ENCODE results near the gene ZFHX2. TPM values are rescaled to one million over a fixed set of nuclear protein-coding genes. Genes with fewer than 3 reads are reported as not detected.
"Not testable (repeated sequence)": the region's sequence is repeated elsewhere in the genome, so short reads cannot be mapped to it uniquely, and the experiment has no call there.

Gene ZFHX2
- total RNA-seq, 5 donors from 2014 or later (not counting 1 experiment from before 2014, with no cell fraction given), result 0.15 to 1.3 (median 0.44) TPM

DNA sequence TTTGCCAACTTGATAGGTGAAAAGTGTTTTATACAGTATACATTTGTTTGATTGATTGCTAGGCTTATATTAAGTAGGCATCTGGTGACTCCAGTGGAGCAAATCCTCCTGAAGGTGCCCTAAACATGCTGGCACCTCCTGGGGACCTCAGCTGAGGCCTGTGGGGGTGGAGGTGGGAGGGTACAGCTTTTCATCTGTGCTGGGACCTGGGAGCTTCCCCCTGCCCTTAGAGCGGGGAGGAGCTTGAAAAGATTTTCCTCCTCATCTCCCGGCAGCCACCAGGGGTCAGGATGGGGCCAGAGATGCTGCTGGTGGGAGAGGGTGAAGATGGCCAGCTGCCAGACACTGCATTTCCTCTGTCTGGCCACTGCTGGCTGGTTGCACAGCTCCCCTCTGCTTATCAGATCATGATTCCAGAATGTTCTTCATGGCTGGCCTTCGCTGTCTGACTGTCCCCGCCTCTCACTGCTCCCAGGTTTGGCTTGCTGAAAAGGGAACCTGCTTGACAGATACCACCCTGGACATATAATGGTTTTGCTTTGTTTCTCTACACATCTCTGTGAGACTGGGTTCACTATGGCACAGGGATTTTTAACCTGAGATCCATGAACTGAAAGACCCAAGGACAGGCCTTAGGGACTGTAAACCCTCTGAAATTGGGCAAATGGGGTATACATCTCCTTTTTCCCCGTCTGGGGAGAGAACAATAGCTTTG lies 37.5 kb upstream of the ZFHX2 start:
- CTCF ChIA-PET, result interaction anchor here (0.6 to 1.9 kb wide), 15 partner anchors 10 to 656 kb away, joined by 3 to 16 read pairs (median 4); partner anchors contain the start of gene DHRS4 (in 1 of the 2)
- WGBS (ENCODE audit: insufficient coverage), result 0% methylated on average over 2 of the region's 5 CpGs
- peaks cover 18 to 29% of the 10 kb centered on the region in 2 donors for H3K27me3 Mint-ChIP-seq

DNA sequence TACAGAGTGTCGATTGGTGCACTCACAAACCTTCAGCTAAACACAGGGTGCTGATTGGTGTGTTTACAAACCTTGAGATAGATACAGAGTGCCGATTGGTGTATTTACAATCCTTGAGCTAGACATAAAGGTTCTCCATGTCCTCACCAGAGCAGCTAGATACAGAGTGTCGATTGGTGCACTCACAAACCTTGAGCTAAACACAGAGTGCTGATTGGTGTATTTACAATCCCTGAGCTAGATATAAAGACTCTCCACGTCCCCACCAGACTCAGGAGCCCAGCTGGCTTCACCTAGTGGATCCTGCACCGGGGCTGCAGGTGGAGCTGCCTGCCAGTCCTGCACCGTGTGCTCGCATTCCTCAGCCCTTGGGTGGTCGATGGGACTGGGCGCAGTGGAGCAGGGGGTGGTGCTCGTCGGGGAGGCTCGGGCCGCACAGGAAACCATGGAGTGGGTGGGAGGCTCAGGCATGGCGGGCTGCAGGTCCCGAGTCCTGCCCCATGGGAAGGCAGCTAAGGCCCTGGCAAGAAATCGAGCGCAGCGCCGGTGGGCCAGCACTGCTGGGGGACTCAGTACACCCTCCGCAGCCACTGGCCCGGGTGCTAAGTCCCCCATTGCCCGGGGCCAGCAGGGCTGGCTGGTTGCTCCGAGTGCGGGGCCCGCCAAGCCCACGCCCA lies 33.1 kb upstream of the ZFHX2 start:
- H3K4me1 ChIP-seq (ENCODE audit: control insufficient read depth in 1 of 2, extremely low read depth in 1 of 2, insufficient read depth in 2 of 2, low read length in 2 of 2); H3K9me3 Mint-ChIP-seq; H3K4me3 ChIP-seq (ENCODE audit: control insufficient read depth in 1 of 2, extremely low read depth in 1 of 2, low read length in 1 of 2); H3K9me3 ChIP-seq; H3K4me3 Mint-ChIP-seq; ATAC-seq (replicated peaks in 1 of 4); H3K36me3 Mint-ChIP-seq; H3K27ac Mint-ChIP-seq; POLR2A ChIA-PET; DNase-seq; H3K27ac ChIP-seq (ENCODE audit: low read length); H3K36me3 ChIP-seq (ENCODE audit: control insufficient read depth in 2 of 2, extremely low read depth in 1 of 2, insufficient read depth in 1 of 2, low read length in 1 of 2): not testable (repeated sequence)
- CTCF ChIA-PET, result interaction anchor here in 1 of 2 donors (0.6 kb wide), 1 partner anchor 1517 kb away, joined by 3 read pairs; no protein-coding TSS in a partner anchor
- Mint-ChIP-seq H3K4me1 (peaks cover 6 to 10% (median 10%) of the 10 kb centered on the region in 3 donors), H3K27me3 (peaks cover 36 to 47% of the 10 kb centered on the region in 2 donors)
- H3K27me3 ChIP-seq (replicated peaks in 1 of 2; ENCODE audit: control insufficient read depth in 2 of 2, extremely low read depth in 1 of 2, insufficient read depth in 2 of 2, low read length in 1 of 2), result peaks cover 4 to 20% of the 10 kb centered on the region in 2 experiments
- WGBS (ENCODE audit: insufficient coverage), result 88% methylated on average over 18 of the region's 26 CpGs

More for the DNA sequence above, 37.5 kb upstream of the ZFHX2 start:
- H3K36me3 Mint-ChIP-seq, result no peaks in the 10 kb centered on the region
- H3K9me3 ChIP-seq, result no peaks in the 10 kb centered on the region
- no peaks in the 10 kb centered on the region for H3K36me3 ChIP-seq (ENCODE audit: control insufficient read depth in 2 of 2, extremely low read depth in 1 of 2, insufficient read depth in 1 of 2, low read length in 1 of 2)
- DNase-seq, result peak; percentile 58 to 89 (median 75)
- H3K4me1 ChIP-seq (ENCODE audit: control insufficient read depth in 1 of 2, extremely low read depth in 1 of 2, insufficient read depth in 2 of 2, low read length in 2 of 2), result peaks cover 0 to 9% of the 10 kb centered on the region in 2 experiments
- no peaks in the 10 kb centered on the region for H3K9me3 Mint-ChIP-seq
- peaks cover 6 to 10% (median 10%) of the 10 kb centered on the region in 3 donors for H3K4me1 Mint-ChIP-seq
- no peak overlapping the region for H3K4me3 ChIP-seq (ENCODE audit: control insufficient read depth in 1 of 2, extremely low read depth in 1 of 2, low read length in 1 of 2)
- no peak overlapping the region for H3K27ac ChIP-seq (ENCODE audit: low read length)
- POLR2A ChIA-PET, result no interaction called here
- peak overlapping the region in 1 of 2 donors; percentile 8 for H3K27ac Mint-ChIP-seq
- H3K4me3 Mint-ChIP-seq, result no peak overlapping the region
- H3K27me3 ChIP-seq (replicated peaks in 1 of 2; ENCODE audit: control insufficient read depth in 2 of 2, extremely low read depth in 1 of 2, insufficient read depth in 2 of 2, low read length in 1 of 2), result peaks cover 0 to 9% of the 10 kb centered on the region in 2 experiments
- ATAC-seq (replicated peaks in 1 of 4), result peak; percentile 96 to 99 (median 99)

DNA sequence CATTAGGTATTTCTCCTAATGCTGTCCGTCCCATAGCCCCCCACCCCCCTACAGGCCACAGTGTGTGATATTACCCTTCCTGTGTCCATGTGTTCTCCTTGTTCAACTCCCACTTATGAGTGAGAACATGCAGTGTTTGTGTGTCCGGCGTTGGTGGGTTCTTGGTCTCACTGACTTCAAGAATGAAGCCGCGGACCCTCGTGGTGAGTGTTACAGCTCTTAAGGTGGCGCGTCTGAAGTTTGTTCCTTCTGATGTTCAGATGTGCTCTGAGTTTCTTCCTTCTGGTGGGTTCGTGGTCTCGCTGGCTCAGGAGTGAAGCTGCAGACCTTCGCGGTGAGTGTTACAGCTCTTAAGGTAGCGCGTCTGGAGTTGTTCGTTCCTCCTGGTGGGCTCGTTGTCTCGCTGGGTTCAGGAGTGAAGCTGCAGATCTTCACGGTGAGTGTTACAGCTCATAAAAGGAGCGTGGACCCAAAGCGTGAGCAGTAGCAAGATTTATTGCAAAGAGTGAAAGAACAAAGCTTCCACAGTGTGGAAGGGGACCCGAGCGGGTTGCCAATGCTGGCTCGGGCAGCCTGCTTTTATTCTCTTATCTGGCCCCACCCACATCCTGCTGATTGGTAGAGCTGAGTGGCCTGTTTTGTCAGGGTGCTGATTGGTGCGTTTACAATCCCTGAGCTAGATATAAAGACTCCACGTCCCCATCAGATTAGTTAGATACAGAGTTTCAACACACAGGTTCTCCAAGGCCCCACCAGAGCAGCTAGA lies 32.4 kb upstream of the ZFHX2 start:
- CTCF ChIA-PET; H3K27ac Mint-ChIP-seq; H3K36me3 Mint-ChIP-seq; H3K27ac ChIP-seq (ENCODE audit: low read length); H3K4me3 Mint-ChIP-seq; DNase-seq; H3K9me3 ChIP-seq; H3K4me1 ChIP-seq (ENCODE audit: control insufficient read depth in 1 of 2, extremely low read depth in 1 of 2, insufficient read depth in 2 of 2, low read length in 2 of 2); POLR2A ChIA-PET; ATAC-seq (replicated peaks in 1 of 4); H3K4me3 ChIP-seq (ENCODE audit: control insufficient read depth in 1 of 2, extremely low read depth in 1 of 2, low read length in 1 of 2); H3K4me1 Mint-ChIP-seq; H3K9me3 Mint-ChIP-seq; H3K36me3 ChIP-seq (ENCODE audit: control insufficient read depth in 2 of 2, extremely low read depth in 1 of 2, insufficient read depth in 1 of 2, low read length in 1 of 2): not testable (repeated sequence)
- H3K27me3 Mint-ChIP-seq, result peaks cover 41 to 51% of the 10 kb centered on the region in 2 donors
- H3K27me3 ChIP-seq (replicated peaks in 1 of 2; ENCODE audit: control insufficient read depth in 2 of 2, extremely low read depth in 1 of 2, insufficient read depth in 2 of 2, low read length in 1 of 2), result peaks cover 6 to 26% of the 10 kb centered on the region in 2 experiments
- WGBS (ENCODE audit: insufficient coverage), result 66% methylated on average over 8 of the region's 25 CpGs

DNA sequence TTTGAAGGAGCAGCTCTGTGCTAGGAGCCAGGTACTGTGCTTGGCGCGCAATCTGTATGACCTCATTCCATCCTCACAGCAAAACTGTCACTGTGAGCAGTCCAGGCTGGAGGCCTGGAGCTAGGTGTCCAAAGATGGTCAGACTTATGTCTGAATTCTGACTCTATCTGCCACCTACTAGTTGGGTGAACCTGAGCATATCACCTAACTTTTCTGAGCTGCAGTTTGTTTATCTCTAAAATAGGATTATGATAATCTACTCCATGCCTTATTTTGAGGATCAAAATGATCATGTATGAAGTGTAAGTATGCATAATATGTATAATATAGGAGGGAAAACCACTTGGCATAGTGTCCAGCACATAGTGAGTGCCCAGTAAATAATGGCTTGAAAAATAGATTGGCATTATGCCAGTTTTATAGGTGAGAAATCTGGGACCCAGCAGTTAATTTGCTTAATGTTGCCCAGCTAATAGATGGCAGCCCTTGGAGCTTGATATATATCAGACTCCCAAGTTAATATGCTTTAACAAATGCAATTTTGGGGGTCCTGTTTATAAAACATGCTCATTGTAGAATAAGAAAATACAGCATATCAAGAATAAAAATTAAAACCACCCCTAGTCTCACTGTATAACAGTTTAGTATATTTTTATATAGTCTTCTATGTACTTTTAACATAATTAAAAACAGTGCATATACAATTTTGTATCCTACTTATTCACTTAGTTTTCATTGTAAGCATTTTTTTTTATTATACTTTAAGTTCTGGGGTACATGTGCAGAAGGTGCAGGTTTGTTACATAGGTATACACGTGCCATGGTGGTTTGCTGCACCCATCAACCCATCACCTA lies 31.6 kb upstream of the ZFHX2 start:
- Histone ChIP-seq H3K9me3 (no peaks in the 10 kb centered on the region), H3K27me3 (replicated peaks in 1 of 2; ENCODE audit: control insufficient read depth in 2 of 2, extremely low read depth in 1 of 2, insufficient read depth in 2 of 2, low read length in 1 of 2) (peaks cover 6 to 32% of the 10 kb centered on the region in 2 experiments), H3K36me3 (ENCODE audit: control insufficient read depth in 2 of 2, extremely low read depth in 1 of 2, insufficient read depth in 1 of 2, low read length in 1 of 2) (no peaks in the 10 kb centered on the region), H3K4me3 (ENCODE audit: control insufficient read depth in 1 of 2, extremely low read depth in 1 of 2, low read length in 1 of 2) (no peak overlapping the region), H3K4me1 (ENCODE audit: control insufficient read depth in 1 of 2, extremely low read depth in 1 of 2, insufficient read depth in 2 of 2, low read length in 2 of 2) (peaks cover 0 to 4% of the 10 kb centered on the region in 2 experiments), H3K27ac (ENCODE audit: low read length) (no peak overlapping the region)
- H3K27ac Mint-ChIP-seq, result no peak overlapping the region
- DNase-seq (no peak), ATAC-seq (replicated peaks in 1 of 4) (no peak)
- peaks cover 3 to 10% (median 10%) of the 10 kb centered on the region in 3 donors for H3K4me1 Mint-ChIP-seq
- no peaks in the 10 kb centered on the region for H3K36me3 Mint-ChIP-seq
- CTCF ChIA-PET, result no interaction called here
- H3K9me3 Mint-ChIP-seq, result no peaks in the 10 kb centered on the region
- POLR2A ChIA-PET, result no interaction called here
- peaks cover 44 to 53% of the 10 kb centered on the region in 2 donors for H3K27me3 Mint-ChIP-seq
- no CpG with 5 or more reads among the region's 3 CpGs for WGBS (ENCODE audit: insufficient coverage)
- H3K4me3 Mint-ChIP-seq, result no peak overlapping the region

DNA sequence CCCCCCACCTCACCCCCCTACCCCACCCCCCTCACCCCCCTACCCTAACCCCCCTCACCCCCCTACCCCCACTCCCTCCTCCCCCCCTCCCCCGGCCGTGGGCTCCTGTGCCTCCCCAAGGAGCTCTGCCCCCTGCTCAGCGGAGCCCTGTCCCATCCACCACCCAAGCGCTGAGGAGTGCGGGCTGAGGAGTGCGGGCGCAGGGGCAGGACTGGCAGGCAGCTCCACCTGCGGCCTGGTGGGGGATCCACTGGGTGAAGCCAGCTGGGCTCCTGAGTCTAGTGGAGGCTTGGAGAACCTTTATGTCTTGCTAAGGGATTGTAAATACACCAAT lies 29.4 kb upstream of the ZFHX2 start:
- Mint-ChIP-seq H3K4me1 (peaks cover 15 to 20% (median 19%) of the 10 kb centered on the region in 3 donors), H3K36me3 (no peaks in the 10 kb centered on the region), H3K27me3 (peaks cover 53 to 54% of the 10 kb centered on the region in 2 donors), H3K9me3 (no peaks in the 10 kb centered on the region), H3K27ac (no peak overlapping the region), H3K4me3 (no peak overlapping the region)
- no peak for DNase-seq
- Histone ChIP-seq H3K27ac (ENCODE audit: low read length) (no peak overlapping the region), H3K4me1 (ENCODE audit: control insufficient read depth in 1 of 2, extremely low read depth in 1 of 2, insufficient read depth in 2 of 2, low read length in 2 of 2) (peaks cover 0 to 23% of the 10 kb centered on the region in 2 experiments), H3K4me3 (ENCODE audit: control insufficient read depth in 1 of 2, extremely low read depth in 1 of 2, low read length in 1 of 2) (no peak overlapping the region), H3K27me3 (replicated peaks in 1 of 2; ENCODE audit: control insufficient read depth in 2 of 2, extremely low read depth in 1 of 2, insufficient read depth in 2 of 2, low read length in 1 of 2) (peaks cover 10 to 45% of the 10 kb centered on the region in 2 experiments), H3K36me3 (ENCODE audit: control insufficient read depth in 2 of 2, extremely low read depth in 1 of 2, insufficient read depth in 1 of 2, low read length in 1 of 2) (no peaks in the 10 kb centered on the region), H3K9me3 (no peaks in the 10 kb centered on the region)
- ChIA-PET CTCF (no interaction called here), POLR2A (interaction anchor here in 1 of 2 donors (0.6 kb wide), 1 partner anchor 507 kb away, joined by 4 read pairs; no protein-coding TSS in a partner anchor)
- no CpG with 5 or more reads among the region's 8 CpGs for WGBS (ENCODE audit: insufficient coverage)
- ATAC-seq (replicated peaks in 1 of 4), result no peak
